GM21619 (cell line): Measurements from ENCODE around the gene RITA1.

ENCODE experiments used
- ATAC-seq: cut with Tn5 transposase; IDR thresholded peaks from one replicate; pipeline ENCODE4 v1.9.1; 2021; ENCODE audit not compliant: unreplicated experiment

Gene RITA1

DNA sequence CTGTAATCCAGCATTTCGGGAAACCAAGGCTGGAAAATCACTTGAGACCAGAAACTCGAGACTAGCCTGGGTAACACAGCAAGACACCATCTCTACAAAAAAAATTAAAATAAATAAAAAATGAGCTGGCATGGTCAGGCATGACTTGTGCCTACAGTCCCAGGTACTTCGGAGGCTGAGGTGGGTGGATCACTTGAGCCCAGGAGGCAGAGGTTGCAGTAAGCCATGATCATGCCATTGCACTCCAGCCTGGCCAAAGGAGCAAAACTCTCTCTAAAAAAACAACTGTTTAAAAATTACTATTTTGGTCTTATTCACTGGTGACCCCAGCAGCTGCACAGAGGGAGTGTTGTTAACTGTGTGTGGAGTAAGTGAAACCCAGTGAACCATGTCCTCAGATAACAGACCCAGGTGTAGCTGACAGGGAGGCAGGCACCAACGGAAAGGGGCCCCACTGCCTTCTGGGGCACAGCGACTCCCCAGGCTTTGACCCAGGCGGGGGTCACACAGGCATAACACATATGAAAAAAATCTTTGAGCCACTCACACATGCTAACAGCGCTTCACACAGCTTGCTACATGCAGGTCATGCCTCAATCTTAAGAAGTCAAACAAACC is 12.3 kb upstream of the RITA1 start:
- no peak for ATAC-seq

DNA sequence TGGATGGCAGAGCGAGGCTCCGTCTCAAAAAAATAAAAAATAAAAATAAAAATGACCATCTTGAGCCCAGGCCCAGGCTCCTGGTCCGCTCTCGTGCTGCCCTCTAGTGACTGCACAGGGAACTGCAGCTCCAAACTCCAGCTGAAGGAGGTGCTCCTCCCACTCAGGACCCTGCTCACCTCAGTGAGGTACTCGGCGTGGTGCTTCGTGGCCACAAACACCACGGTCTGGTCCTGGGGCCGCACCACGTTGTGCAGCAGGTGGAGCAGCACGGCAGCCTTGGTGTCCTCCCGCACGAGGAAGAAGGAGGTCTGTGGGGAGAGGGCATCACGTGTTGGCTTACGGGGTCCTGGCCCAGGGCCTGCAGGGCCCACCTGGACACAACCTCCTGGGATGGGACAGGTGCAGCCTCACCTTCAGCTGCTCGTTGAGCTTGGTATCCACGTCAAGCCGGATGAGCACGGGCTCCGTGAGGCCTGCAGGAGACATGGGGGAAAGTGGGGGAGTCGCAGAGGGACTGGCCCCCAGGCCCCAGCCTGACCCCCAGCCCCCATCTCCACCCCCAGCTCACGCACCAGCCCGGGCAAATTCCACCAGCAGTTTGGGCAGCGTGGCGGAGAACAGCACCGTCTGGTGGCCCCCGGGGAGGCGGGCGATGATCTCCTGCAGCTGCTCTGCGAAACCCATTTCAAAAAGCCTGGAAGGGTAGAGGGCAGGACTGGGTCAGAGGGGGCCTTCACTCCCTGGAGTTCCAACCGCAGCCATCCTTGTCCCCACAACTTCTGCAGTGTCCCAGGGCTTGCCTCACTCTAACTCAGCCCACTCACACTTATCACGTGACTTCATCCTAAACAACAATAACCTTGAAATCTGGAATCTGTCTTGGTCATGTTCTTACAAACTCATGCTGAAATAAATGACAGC is 10.8 kb upstream of the RITA1 start:
- peak; percentile 54 for ATAC-seq

DNA sequence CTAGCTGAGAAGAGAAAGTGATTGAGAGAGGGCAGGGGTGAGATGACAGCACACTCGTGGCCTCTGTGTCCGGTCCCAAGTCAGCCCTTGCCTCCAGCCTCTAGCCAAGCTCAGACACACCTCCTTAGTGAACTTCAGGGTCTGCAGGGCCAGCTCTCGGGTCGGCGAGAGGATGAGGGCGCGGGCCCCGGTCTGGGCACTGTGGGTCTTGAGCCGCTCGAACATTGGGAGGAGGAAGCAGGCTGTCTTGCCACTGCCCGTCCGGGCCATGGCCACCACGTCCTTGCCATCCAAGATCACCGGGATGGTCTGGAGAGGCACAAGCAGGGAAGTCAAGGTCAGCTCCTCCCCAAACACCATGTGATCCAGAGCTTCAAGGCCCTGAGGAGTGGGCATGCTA is 6.5 kb upstream of the RITA1 start:
- ATAC-seq: no peak

- no peak for ATAC-seq
Observed at GRCh38 chr12:113180333-113180732, 5.2 kb upstream of the RITA1 start.

- no peak for ATAC-seq
Observed at GRCh38 chr12:113181975-113182374, 3.5 kb upstream of the RITA1 start.

DNA sequence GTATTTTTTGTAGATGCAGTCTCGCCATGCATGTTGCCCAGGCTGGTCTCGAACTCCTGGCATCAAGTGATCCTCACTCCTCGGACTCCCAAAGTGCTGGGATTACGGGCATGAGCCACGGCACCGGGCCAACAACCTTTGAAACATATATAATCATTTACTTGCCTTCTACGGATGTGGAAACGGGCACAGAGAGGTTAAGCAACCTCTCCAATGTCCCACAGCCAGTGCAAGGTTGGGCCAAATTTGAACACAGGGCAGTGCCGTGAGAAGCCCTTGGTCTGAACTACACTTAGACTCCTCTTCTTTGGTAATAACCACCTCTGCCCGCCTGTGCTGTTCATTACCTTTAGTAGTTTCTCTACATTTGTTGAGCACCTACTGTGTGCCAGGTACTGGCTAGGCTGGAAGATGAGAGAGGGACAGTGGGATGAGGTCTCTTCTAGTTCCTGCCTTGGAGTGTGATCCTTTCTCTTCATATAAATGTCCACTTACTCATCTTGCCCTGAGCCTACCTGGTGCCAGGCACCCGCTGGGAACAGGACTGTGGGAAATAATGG is 2.4 kb upstream of the RITA1 start:
- ATAC-seq: no peak

DNA sequence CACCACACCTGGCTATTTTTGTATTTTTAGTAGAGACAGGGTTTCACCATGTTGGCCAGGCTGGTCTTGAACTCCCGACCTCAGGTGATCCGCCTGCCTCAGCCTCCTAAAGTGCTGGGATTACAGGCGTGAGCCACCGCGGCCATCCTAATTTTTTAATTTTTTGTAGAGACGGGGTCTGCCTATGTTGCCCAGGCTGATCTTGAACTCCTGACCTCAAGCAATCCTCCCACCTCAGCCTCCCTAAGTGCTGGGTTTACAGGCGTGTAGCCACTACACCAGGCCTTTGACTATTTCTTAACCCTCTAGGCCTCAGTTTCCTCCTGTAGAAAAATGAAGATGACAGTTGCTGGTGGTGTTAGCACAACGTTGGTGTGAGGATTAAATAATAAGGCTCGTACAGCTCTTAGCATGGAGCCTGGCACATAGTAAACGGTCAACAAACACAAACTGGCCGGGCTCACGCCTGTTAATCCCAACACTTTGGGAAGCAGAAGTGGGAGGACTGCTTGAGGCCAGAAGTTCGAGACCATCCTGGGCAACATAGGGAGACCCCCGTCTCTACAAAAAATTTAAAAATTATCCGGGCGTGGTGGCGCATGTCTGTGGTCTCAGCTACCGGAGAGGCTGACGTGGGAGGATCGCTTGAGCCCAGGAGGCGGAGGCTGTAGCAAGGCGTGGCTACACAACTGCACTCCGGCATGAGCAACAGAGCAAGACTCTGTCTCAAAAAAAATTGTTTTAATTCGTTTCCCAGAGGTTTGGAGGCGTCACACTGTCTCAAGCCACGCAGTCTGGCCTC is 1.2 kb upstream of the RITA1 start:
- ATAC-seq: peak; percentile 45

DNA sequence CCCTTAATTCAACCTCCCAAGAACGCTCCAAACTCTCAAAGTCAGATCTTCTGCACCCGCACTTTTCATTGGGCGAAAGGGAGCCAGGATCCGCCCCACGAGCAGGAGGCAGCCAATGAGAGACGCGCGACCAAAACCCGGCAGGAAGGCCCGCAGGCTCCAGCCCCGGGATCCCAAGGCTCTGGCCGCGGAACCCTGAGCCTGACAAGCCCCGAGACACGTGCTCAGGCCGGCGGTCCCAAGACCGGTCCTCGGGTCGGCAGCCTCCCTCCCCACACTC is 681 bp upstream of the RITA1 start:
- ATAC-seq: peak; percentile 76

- ATAC-seq: no peak
Observed at GRCh38 chr12:113186033-113186365, 478 bp downstream of the RITA1 start.

- ATAC-seq: no peak
Observed at GRCh38 chr12:113186666-113187325, 1.3 kb downstream of the RITA1 start.

DNA sequence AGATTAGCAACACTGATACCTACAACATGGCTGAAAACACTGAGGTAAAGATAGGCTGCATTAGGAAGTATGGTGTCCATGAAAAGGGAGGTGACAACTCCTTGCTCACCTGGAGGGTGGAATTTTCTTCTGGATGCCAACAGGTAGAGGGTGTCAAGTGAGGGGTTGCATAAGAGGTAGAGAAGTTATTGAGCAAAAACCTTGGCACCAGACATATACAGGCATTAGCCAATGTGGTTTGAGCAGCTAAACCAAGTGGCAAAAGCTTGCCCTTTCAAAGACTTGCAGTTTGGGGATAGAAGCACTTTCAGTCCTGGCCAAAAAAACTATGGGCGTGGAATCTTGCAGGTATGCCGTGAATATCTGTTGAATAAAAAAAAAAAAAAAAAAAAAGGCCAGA is 3.8 kb downstream of the RITA1 start:
- no peak for ATAC-seq

DNA sequence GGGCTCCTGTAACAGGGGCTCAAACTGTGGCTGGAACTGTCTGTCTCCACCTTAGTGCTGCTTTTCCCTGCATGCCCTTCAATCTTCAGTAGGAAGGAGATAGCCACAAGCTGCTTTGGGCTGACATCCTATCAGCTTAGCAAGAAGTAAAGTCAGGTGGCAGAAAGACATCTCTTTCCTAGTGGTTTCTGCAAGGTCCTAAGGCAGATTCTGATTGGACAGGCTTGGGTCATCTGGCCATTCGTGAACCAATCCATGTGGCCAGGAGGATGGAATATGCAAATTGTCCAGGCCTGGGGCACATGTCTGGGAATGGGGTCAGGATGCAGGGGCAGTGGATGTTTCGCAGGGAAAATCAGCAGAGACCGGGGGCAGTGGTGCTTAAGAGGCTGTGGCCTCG is 5.2 kb downstream of the RITA1 start:
- ATAC-seq: no peak

DNA sequence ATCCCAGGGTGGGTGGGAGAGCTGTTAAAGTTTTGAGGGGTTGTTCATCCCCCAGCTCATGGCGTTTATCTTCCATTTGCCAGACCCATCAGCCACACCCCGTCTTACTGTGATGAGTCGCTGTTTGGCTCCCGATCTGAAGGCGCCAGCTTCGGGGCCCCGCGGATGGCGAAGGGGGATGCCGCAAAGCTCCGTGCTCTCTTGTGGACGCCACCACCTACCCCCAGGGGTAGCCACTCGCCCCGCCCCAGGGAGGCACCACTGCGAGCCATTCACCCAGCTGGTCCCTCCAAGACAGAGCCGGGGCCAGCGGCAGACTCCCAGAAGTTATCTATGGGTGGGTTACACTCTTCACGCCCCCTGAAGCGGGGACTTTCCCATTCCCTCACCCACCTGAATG is 5.7 kb downstream of the RITA1 start:
- no peak for ATAC-seq

DNA sequence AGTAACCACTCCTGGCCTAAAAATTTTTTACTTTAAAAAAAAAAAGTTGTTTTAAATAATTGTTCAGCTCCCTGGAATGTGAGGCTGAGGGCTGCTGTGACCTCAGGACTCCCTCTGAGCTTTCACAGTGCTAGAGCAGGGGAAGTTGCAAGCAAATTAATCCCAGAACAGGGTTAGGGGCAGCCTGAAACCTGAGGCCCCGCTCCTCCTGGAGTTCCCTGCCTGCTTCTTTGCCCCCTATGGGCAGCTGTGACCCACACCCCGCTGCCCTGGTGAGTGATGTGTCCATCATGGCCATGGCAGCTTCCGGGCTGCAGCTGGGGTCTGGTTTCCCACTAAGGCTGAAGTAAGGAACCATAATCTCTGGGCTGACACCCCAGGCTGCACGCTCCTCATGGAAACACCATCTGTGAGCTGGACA is 9.5 kb downstream of the RITA1 start:
- no peak for ATAC-seq

GRCh38 chr12:113195598-113195997 is 10.1 kb downstream of the RITA1 start:
- ATAC-seq: no peak

- no peak for ATAC-seq
Observed at GRCh38 chr12:113196582-113196981, 11.1 kb downstream of the RITA1 start.

GRCh38 chr12:113196990-113197389 is 11.5 kb downstream of the RITA1 start:
- peak; percentile 88 for ATAC-seq

- no peak for ATAC-seq
Observed at GRCh38 chr12:113197518-113198077, 12.1 kb downstream of the RITA1 start.

DNA sequence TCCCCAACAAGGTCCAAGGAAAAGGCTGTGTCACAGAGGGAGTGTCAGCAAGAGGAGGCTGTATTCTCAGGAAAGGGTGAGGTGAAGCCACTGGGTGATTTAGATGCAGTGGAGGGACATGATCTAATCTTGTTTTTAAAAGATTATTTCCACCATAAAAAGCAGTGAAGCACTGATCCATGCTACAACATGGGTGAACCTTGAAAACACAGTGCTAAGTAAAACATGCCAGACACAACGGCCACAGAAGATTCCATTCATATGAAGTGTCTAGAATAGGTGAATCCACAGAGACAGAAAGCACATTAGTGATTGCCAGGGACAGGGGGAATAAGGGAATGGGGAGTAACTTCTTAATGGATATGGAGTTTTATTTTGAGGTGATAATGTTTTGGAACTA is 12.8 kb downstream of the RITA1 start:
- ATAC-seq: no peak

DNA sequence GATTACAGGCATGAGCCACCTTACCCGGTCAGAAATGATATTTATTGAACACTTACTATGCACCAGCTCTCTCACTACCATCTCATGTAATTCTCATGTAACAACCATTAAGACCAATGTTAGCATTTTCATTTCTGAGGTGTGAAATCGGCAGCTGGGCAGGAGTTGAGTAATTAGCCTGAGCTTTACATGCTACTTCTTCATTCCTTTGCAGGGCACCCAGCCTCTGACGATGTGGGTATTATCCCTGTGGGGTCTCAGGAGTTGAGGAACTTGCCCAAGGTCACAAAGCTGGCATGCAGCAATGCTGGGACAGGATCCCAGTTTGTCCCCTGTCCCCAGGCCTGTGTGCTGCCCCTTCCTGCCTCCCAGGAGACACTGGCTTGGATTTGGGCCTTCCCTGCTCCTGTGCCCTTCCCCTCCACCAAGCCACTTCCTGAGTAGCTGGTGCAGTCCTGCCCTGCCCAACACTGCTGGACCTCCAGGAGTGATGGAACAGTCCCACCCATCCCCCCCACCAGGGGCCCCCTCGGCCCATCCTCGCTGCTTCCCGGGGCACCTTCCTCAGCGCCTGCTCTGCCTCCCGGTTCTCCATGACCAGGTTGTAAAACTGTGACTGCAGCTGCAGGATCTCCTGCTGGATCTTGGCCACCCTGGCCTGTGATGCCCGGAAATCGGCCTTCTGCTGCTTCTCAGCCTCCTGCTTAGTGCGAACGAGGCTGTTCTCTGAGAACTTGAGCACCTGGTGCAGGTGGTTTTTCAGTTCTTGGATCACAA is 14.7 kb downstream of the RITA1 start:
- ATAC-seq: no peak
